Upper lobe of left lung (tissue), 6 donors: ENCODE results near the gene HM13. TPM values are rescaled to one million over a fixed set of nuclear protein-coding genes. Genes with fewer than 3 reads are reported as not detected.

ENCODE experiments used
- ATAC-seq, 2 donors: fragments of 200-7000 bp; cut with Tn5 transposase; one replicate each; pipeline ENCODE4 v1.9.1; 2022; ENCODE audit warnings: mild to moderate bottlenecking in 2 of 2, moderate library complexity in 2 of 2; ENCODE audit not compliant: low FRiP score in 2 of 2
- DNase-seq, 2 donors: peaks; one replicate each; pipeline ENCODE4 v3.0.0-alpha.2; 2019 to 2020
- H3K27ac ChIP-seq, 4 donors: fragments of 200-600 bp; sonication (generic); one replicate each; pipeline ENCODE4 v1.5.1; 2016 to 2019
- H3K27me3 ChIP-seq, 4 donors: fragments of 200-600 bp; sonication (generic); one replicate each; pipeline ENCODE4 v1.5.1; 2017 to 2019
- H3K36me3 ChIP-seq, 4 donors: fragments of 200-600 bp; sonication (generic); one replicate each; pipeline ENCODE4 v1.5.1; 2016 to 2019
- H3K4me1 ChIP-seq, 4 donors: fragments of 200-600 bp; sonication (generic); one replicate each; pipeline ENCODE4 v1.5.1; 2018 to 2019
- H3K4me3 ChIP-seq, 4 donors: fragments of 200-600 bp; sonication (generic); one replicate each; pipeline ENCODE4 v1.5.1; 2017 to 2019; ENCODE audit warnings: mild to moderate bottlenecking in 2 of 4, moderate library complexity in 1 of 4
- H3K9me3 ChIP-seq, 4 donors: fragments of 200-600 bp; sonication (generic); one replicate each; pipeline ENCODE4 v1.5.1; 2018 to 2019
- CTCF ChIP-seq, 6 experiments: fragments of 450-650 bp in 4 of 6; fragments of 200-600 bp in 2 of 6; sonication (generic) in 2 of 6; IDR thresholded peaks; one replicate each; pipeline ENCODE4 v1.5.1; 2016 to 2019; ENCODE audit warnings: antibody characterized with exemption in 6 of 6
- EP300 ChIP-seq, 4 donors: sonication (generic); formaldehyde crosslinking; IDR thresholded peaks; one replicate each; pipeline ENCODE4 v1.5.1; 2017; ENCODE audit warnings: antibody characterized with exemption in 4 of 4, control low read depth in 2 of 4
- POLR2A ChIP-seq, 4 donors: fragments of 450-650 bp; IDR thresholded peaks; one replicate each; pipeline ENCODE4 v1.5.1; 2016 to 2017; ENCODE audit warnings: antibody characterized with exemption in 4 of 4, mild to moderate bottlenecking in 2 of 4
- POLR2AphosphoS5 ChIP-seq, 2 donors: sonication (generic); formaldehyde crosslinking; IDR thresholded peaks; one replicate each; pipeline ENCODE4 v1.5.1; 2017; ENCODE audit warnings: antibody characterized with exemption in 2 of 2
- WGBS, 2 donors: methylation state at CpG; one replicate each; pipeline ENCODE4 v1.1.5; 2017 to 2018; 5-methylcytosine and 5-hydroxymethylcytosine counted together
- total RNA-seq, 6 donors: library from RNA; depleted of rRNA in 4 of 6; stranded (reverse); fragments of >200 nt in 4 of 6; gene quantifications; one replicate each; pipeline versions ENCODE4 v1.1.0 to v1.2.1, GENCODE V29; 2016 to 2021
- donor health status: DM: no; HTN: no; CAD: no; lungs with moderate emphysema.
- donor health status: DM: no; HTN: yes; CAD: no; lungs with severe emphysema.

The HM13 gene
- total RNA-seq, 6 donors from 2014 or later, result 58.7 to 186 (median 81.6) TPM

GRCh38 chr20:31559704-31560093 lies 45.5 kb downstream of the HM13 start:
- DNase-seq, result no peak
- H3K9me3 ChIP-seq, result no peaks in the 10 kb centered on the region
- TF ChIP-seq POLR2A (IDR thresholded peaks at IDR 0.05), result no peak
- TF ChIP-seq CTCF (IDR thresholded peaks at IDR 0.05), result no peak
- TF ChIP-seq POLR2AphosphoS5 (IDR thresholded peaks at IDR 0.05), result no peak
- no peak for TF ChIP-seq EP300 (IDR thresholded peaks at IDR 0.05)
- H3K4me3 ChIP-seq, result no peak overlapping the region
- H3K27ac ChIP-seq, result peak overlapping the region in 2 of 4 donors; percentile 16 to 78
- H3K36me3 ChIP-seq, result peaks cover 12 to 74% (median 36%) of the 10 kb centered on the region in 4 donors
- no peaks in the 10 kb centered on the region for H3K27me3 ChIP-seq
- H3K4me1 ChIP-seq, result peaks cover 14 to 23% (median 19%) of the 10 kb centered on the region in 4 donors
- ATAC-seq, result no peak
- 80 to 94% methylated on average over 2 of the region's 2 CpGs for WGBS, 2 donors

GRCh38 chr20:31560094-31560745 lies 46.0 kb downstream of the HM13 start:
- ATAC-seq, result peak; percentile 71 to 84
- WGBS, 2 donors, result 7 to 19% methylated on average over 5 to 6 of the region's 6 CpGs
- H3K36me3 ChIP-seq, result peaks cover 12 to 74% (median 33%) of the 10 kb centered on the region in 4 donors
- H3K27me3 ChIP-seq, result no peaks in the 10 kb centered on the region
- no peak overlapping the region for H3K4me3 ChIP-seq
- TF ChIP-seq EP300 (IDR thresholded peaks at IDR 0.05) (peak in 1 of 4 donors; percentile 56), CTCF (IDR thresholded peaks at IDR 0.05) (peak; percentile 86 to 91 (median 90)), POLR2AphosphoS5 (IDR thresholded peaks at IDR 0.05) (peak; percentile 38 to 84), POLR2A (IDR thresholded peaks at IDR 0.05) (no peak)
- peak in 1 of 2 donors; percentile 90 for DNase-seq
- no peaks in the 10 kb centered on the region for H3K9me3 ChIP-seq
- peaks cover 14 to 23% (median 19%) of the 10 kb centered on the region in 4 donors for H3K4me1 ChIP-seq
- H3K27ac ChIP-seq, result peak overlapping the region; percentile 50 to 78 (median 67)

- H3K36me3 ChIP-seq, result peaks cover 12 to 74% (median 32%) of the 10 kb centered on the region in 4 donors
- no peaks in the 10 kb centered on the region for H3K27me3 ChIP-seq
- H3K4me3 ChIP-seq, result no peak overlapping the region
- DNase-seq (peak in 1 of 2 donors; percentile 49), ATAC-seq (peak in 1 of 2 donors; percentile 42)
- peak overlapping the region; percentile 50 to 78 (median 67) for H3K27ac ChIP-seq
- TF ChIP-seq POLR2A (IDR thresholded peaks at IDR 0.05) (no peak), POLR2AphosphoS5 (IDR thresholded peaks at IDR 0.05) (peak in 1 of 2 donors; percentile 27)
- 73 to 79% methylated on average over 7 of the region's 7 CpGs for WGBS, 2 donors
- peaks cover 14 to 23% (median 19%) of the 10 kb centered on the region in 4 donors for H3K4me1 ChIP-seq
- H3K9me3 ChIP-seq, result no peaks in the 10 kb centered on the region
Observed at GRCh38 chr20:31560746-31561598, 46.7 kb downstream of the HM13 start.

- no peaks in the 10 kb centered on the region for H3K9me3 ChIP-seq
- WGBS, 2 donors, result 38 to 73% methylated on average over 1 of the region's 1 CpG
- H3K27ac ChIP-seq, result peak overlapping the region in 3 of 4 donors; percentile 14 to 32 (median 20)
- ATAC-seq, result no peak
- H3K36me3 ChIP-seq, result peaks cover 8 to 81% (median 38%) of the 10 kb centered on the region in 4 donors
- no peak overlapping the region for H3K4me3 ChIP-seq
- DNase-seq, result no peak
- H3K4me1 ChIP-seq, result peaks cover 14 to 23% (median 19%) of the 10 kb centered on the region in 4 donors
- H3K27me3 ChIP-seq, result no peaks in the 10 kb centered on the region
- TF ChIP-seq POLR2AphosphoS5 (IDR thresholded peaks at IDR 0.05), result no peak
- no peak for TF ChIP-seq POLR2A (IDR thresholded peaks at IDR 0.05)
- TF ChIP-seq EP300 (IDR thresholded peaks at IDR 0.05), result no peak
- no peak for TF ChIP-seq CTCF (IDR thresholded peaks at IDR 0.05)
Observed at GRCh38 chr20:31562241-31562640, 48.0 kb downstream of the HM13 start.

- H3K36me3 ChIP-seq, result peaks cover 10 to 86% (median 41%) of the 10 kb centered on the region in 4 donors
- no peaks in the 10 kb centered on the region for H3K9me3 ChIP-seq
- DNase-seq (no peak), ATAC-seq (no peak)
- H3K4me1 ChIP-seq, result peaks cover 20 to 31% (median 27%) of the 10 kb centered on the region in 4 donors
- H3K4me3 ChIP-seq, result no peak overlapping the region
- WGBS, 2 donors, result 88 to 96% methylated on average over 6 of the region's 6 CpGs
- H3K27ac ChIP-seq, result no peak overlapping the region
- no peaks in the 10 kb centered on the region for H3K27me3 ChIP-seq
- TF ChIP-seq POLR2A (IDR thresholded peaks at IDR 0.05) (no peak), POLR2AphosphoS5 (IDR thresholded peaks at IDR 0.05) (no peak), CTCF (IDR thresholded peaks at IDR 0.05) (no peak), EP300 (IDR thresholded peaks at IDR 0.05) (no peak)
Observed at GRCh38 chr20:31564284-31564683, 50.0 kb downstream of the HM13 start.
